ENCODE data around the gene OR10A5. TPM values are rescaled to one million over a fixed set of nuclear protein-coding genes. Genes with fewer than 3 reads are reported as not detected.
"Not testable (repeated sequence)": the region's sequence is repeated elsewhere in the genome, so short reads cannot be mapped to it uniquely, and the experiment has no call there.

OR10A5 gene
- total RNA-seq = not detected in 2 replicates

- Mint-ChIP-seq H3K9me3 (no peaks in the 10 kb centered on the region), H3K27me3 (no peaks in the 10 kb centered on the region)
- POLR2A ChIA-PET = no interaction called here
Observed at GRCh38 chr11:6845383-6845782, at the start of gene OR10A5. OR10A5 (plus strand) TSS chr11:6845683; CDS start chr11:6845683, 0 bp downstream.

GRCh38 chr11:6799402-6799801 lies 46.1 kb upstream of the OR10A5 start, which contains the start of gene OR6A2:
OR6A2 (minus strand) TSS chr11:6799689; CDS start chr11:6795708, 3,981 bp downstream.
- intact Hi-C loops (cut with micrococcal nuclease) = no loop called here
- no peak within 1 kb of the TSS for H3K4me3 Mint-ChIP-seq
- ATAC-seq (ENCODE audit: low read depth) (no peak), DNase-seq (no peak)
- no peak within 1 kb of the TSS for H3K27ac Mint-ChIP-seq
- CTCF ChIA-PET = interaction anchor here (0.7 kb wide), 1 partner anchor 13 kb away, joined by 3 read pairs; no protein-coding TSS in a partner anchor
- H3K4me1 Mint-ChIP-seq = no peaks in the 10 kb centered on the region
- POLR2A ChIA-PET = no interaction called here
- no peak for TF ChIP-seq CTCF (IDR thresholded peaks at IDR 0.05)
- H3K36me3 Mint-ChIP-seq (ENCODE audit: low read depth) = no peaks in the 10 kb centered on the region
- no peaks in the 10 kb centered on the region for H3K27me3 Mint-ChIP-seq
- peaks cover 12% of the 10 kb centered on the region for H3K9me3 Mint-ChIP-seq

More at GRCh38 chr11:6845383-6845782, at the start of gene OR10A5:
- H3K4me3 Mint-ChIP-seq = no peak within 1 kb of the TSS
- CTCF ChIA-PET = no interaction called here
- H3K36me3 Mint-ChIP-seq (ENCODE audit: low read depth) = no peaks in the 10 kb centered on the region
- no peak for TF ChIP-seq CTCF (IDR thresholded peaks at IDR 0.05)
- ATAC-seq (ENCODE audit: low read depth) (no peak), DNase-seq (no peak)
- no peak within 1 kb of the TSS for H3K27ac Mint-ChIP-seq
- intact Hi-C loops (cut with micrococcal nuclease) = no loop called here
- H3K4me1 Mint-ChIP-seq = no peaks in the 10 kb centered on the region

- peaks cover 12% of the 10 kb centered on the region for H3K9me3 Mint-ChIP-seq
- H3K36me3 Mint-ChIP-seq (ENCODE audit: low read depth); CTCF ChIA-PET; H3K27me3 Mint-ChIP-seq; H3K27ac Mint-ChIP-seq; ATAC-seq (ENCODE audit: low read depth); POLR2A ChIA-PET; intact Hi-C loops (cut with micrococcal nuclease); H3K4me1 Mint-ChIP-seq; DNase-seq; H3K4me3 Mint-ChIP-seq: not testable (repeated sequence)
Observed at GRCh38 chr11:6801075-6801474, 44.4 kb upstream of the OR10A5 start.

GRCh38 chr11:6812390-6813005 lies 33.0 kb upstream of the OR10A5 start:
- POLR2A ChIA-PET = no interaction called here
- H3K4me3 Mint-ChIP-seq = no peak overlapping the region
- peaks cover 9% of the 10 kb centered on the region for H3K27me3 Mint-ChIP-seq
- H3K36me3 Mint-ChIP-seq (ENCODE audit: low read depth) = no peaks in the 10 kb centered on the region
- peak; percentile 95 for TF ChIP-seq CTCF (IDR thresholded peaks at IDR 0.05)
- peaks cover 4% of the 10 kb centered on the region for H3K4me1 Mint-ChIP-seq
- ATAC-seq (ENCODE audit: low read depth) (peak; percentile 85), DNase-seq (no peak)
- no peak overlapping the region for H3K27ac Mint-ChIP-seq
- H3K9me3 Mint-ChIP-seq = no peaks in the 10 kb centered on the region
- CTCF ChIA-PET = interaction anchor here (0.7 to 1.9 kb wide), 20 partner anchors 9 to 878 kb away, joined by 3 to 10 read pairs (median 4); partner anchors contain the start of genes OR6A2 and ZNF215
- intact Hi-C loops (cut with micrococcal nuclease) = loop anchor here (1.0 to 5.0 kb wide), 3 partner anchors 285 to 882 kb away; no protein-coding TSS in a partner anchor

- no peaks in the 10 kb centered on the region for H3K9me3 Mint-ChIP-seq
- peaks cover 9% of the 10 kb centered on the region for H3K27me3 Mint-ChIP-seq
- DNase-seq (no peak), ATAC-seq (ENCODE audit: low read depth) (no peak)
- no peak overlapping the region for H3K4me3 Mint-ChIP-seq
- no peak overlapping the region for H3K27ac Mint-ChIP-seq
- ChIA-PET POLR2A (no interaction called here), CTCF (no interaction called here)
- intact Hi-C loops (cut with micrococcal nuclease) = loop anchor here (5.0 kb wide), 1 partner anchor 284 kb away; no protein-coding TSS in a partner anchor
- TF ChIP-seq CTCF (IDR thresholded peaks at IDR 0.05) = no peak
- peaks cover 4% of the 10 kb centered on the region for H3K4me1 Mint-ChIP-seq
- no peaks in the 10 kb centered on the region for H3K36me3 Mint-ChIP-seq (ENCODE audit: low read depth)
Observed at GRCh38 chr11:6813656-6814055, 31.8 kb upstream of the OR10A5 start.

All from activated B cell treated with CpG ODN at 0.5 μM for 24 hours (primary cell).